OCI-LY1 (cell line): ENCODE results near the gene RAB7B.

Source experiments
- H2AFZ ChIP-seq: fragments of 200-600 bp; sonication (generic), shearing (Covaris generic); 2 replicates; pipeline ENCODE4 v1.6.0; 2014; ENCODE audit warnings: antibody characterized with exemption, mild to moderate bottlenecking, low read length
- H3F3A ChIP-seq: fragments of 200-600 bp; sonication (generic), shearing (Covaris generic); 2 replicates; pipeline ENCODE4 v1.6.0; 2014; ENCODE audit warnings: mild to moderate bottlenecking, antibody characterized with exemption, low read length, moderate library complexity; ENCODE audit not compliant: insufficient read depth
- H3K27ac ChIP-seq: fragments of 200-600 bp; sonication (generic); 2 replicates; pipeline ENCODE4 v1.5.1; 2014; ENCODE audit warnings: low read length, mixed run types, mild to moderate bottlenecking, low read depth; ENCODE audit not compliant: poor library complexity, severe bottlenecking
- H3K27me3 ChIP-seq: fragments of 200-600 bp; sonication (generic); 2 replicates; pipeline ENCODE4 v1.6.0; 2014; ENCODE audit warnings: antibody characterized with exemption, mild to moderate bottlenecking, low read length, moderate library complexity; ENCODE audit not compliant: insufficient read depth
- H3K36me3 ChIP-seq: fragments of 200-600 bp; sonication (generic); 2 replicates; pipeline ENCODE4 v1.6.1; 2014; ENCODE audit warnings: mild to moderate bottlenecking, antibody characterized with exemption, low read length, moderate library complexity, mixed read lengths; ENCODE audit not compliant: insufficient read depth
- H3K4me1 ChIP-seq: fragments of 200-600 bp; sonication (generic); 2 replicates; pipeline ENCODE4 v1.5.1; 2014; ENCODE audit warnings: mild to moderate bottlenecking, low read length, moderate library complexity; ENCODE audit not compliant: insufficient read depth, severe bottlenecking
- H3K4me2 ChIP-seq: fragments of 200-600 bp; sonication (generic), shearing (Covaris generic); 2 replicates; pipeline ENCODE4 v1.6.1; 2014; ENCODE audit warnings: low read length
- H3K4me3 ChIP-seq: fragments of 200-600 bp; sonication (generic); 2 replicates; pipeline ENCODE4 v1.5.1; 2014; ENCODE audit warnings: low read length, low read depth, mild to moderate bottlenecking, mixed read lengths; ENCODE audit not compliant: poor library complexity, severe bottlenecking
- H3K79me2 ChIP-seq: fragments of 200-600 bp; shearing (Covaris generic); 2 replicates; pipeline ENCODE4 v1.6.1; 2016; ENCODE audit warnings: mixed run types, low read length, mixed read lengths; ENCODE audit not compliant: insufficient read depth
- H3K9ac ChIP-seq: fragments of 200-600 bp; sonication (generic), shearing (Covaris generic); 2 replicates; pipeline ENCODE4 v1.6.1; 2014; ENCODE audit warnings: mild to moderate bottlenecking, low read length, mixed read lengths
- H3K9me2 ChIP-seq: fragments of 200-600 bp; sonication (generic), shearing (Covaris generic); 2 replicates; pipeline ENCODE4 v1.6.1; 2014; ENCODE audit warnings: low read depth, mild to moderate bottlenecking, low read length, mixed read lengths
- H3K9me3 ChIP-seq: fragments of 200-600 bp; shearing (Covaris generic); 2 replicates; pipeline ENCODE4 v1.6.1; 2014; ENCODE audit warnings: low read length, mixed read lengths
- H4K20me1 ChIP-seq: fragments of 200-600 bp; sonication (generic), shearing (Covaris generic); 2 replicates; pipeline ENCODE4 v1.6.0; 2016; ENCODE audit warnings: mild to moderate bottlenecking, low read length; ENCODE audit not compliant: insufficient read depth
- CTCF ChIP-seq: fragments of 200-600 bp; sonication (generic), shearing (Covaris generic); IDR thresholded peaks from 2 replicates; pipeline ENCODE4 v1.5.1; 2017; ENCODE audit warnings: mild to moderate bottlenecking, antibody characterized with exemption, low read length, moderate library complexity, mixed read lengths
- EZH2 ChIP-seq: fragments of 200-600 bp; sonication (generic), shearing (Covaris generic); IDR thresholded peaks from 2 replicates; pipeline ENCODE4 v1.8.0; 2017; ENCODE audit warnings: borderline replicate concordance, mixed run types, mild to moderate bottlenecking, antibody characterized with exemption, low read length, moderate library complexity, mixed read lengths

RAB7B gene

GRCh38 chr1:206003854-206004800 lies 932 bp upstream of the RAB7B start:
- no peak overlapping the region for H3K9ac ChIP-seq
- TF ChIP-seq CTCF, result no peak
- TF ChIP-seq EZH2, result no peak
- no peaks in the 10 kb centered on the region for H3K4me1 ChIP-seq
- H3F3A ChIP-seq, result no peaks in the 10 kb centered on the region
- H3K4me3 ChIP-seq, result no peak overlapping the region
- no peaks in the 10 kb centered on the region for H4K20me1 ChIP-seq
- H3K79me2 ChIP-seq, result no peaks in the 10 kb centered on the region
- H2AFZ ChIP-seq, result no peak overlapping the region
- no peaks in the 10 kb centered on the region for H3K9me3 ChIP-seq
- H3K27me3 ChIP-seq, result no peaks in the 10 kb centered on the region; the same call in 1 of the 2 replicates
- no peaks in the 10 kb centered on the region for H3K36me3 ChIP-seq
- no peak overlapping the region for H3K27ac ChIP-seq
- no peak overlapping the region for H3K4me2 ChIP-seq
- H3K9me2 ChIP-seq, result no peaks in the 10 kb centered on the region

- H3K9ac ChIP-seq, result no peak overlapping the region
- H4K20me1 ChIP-seq, result no peaks in the 10 kb centered on the region
- no peaks in the 10 kb centered on the region for H3F3A ChIP-seq
- no peaks in the 10 kb centered on the region for H3K79me2 ChIP-seq
- no peaks in the 10 kb centered on the region for H3K4me1 ChIP-seq
- no peak overlapping the region for H3K4me3 ChIP-seq
- H3K27ac ChIP-seq, result no peak overlapping the region
- H3K9me3 ChIP-seq, result no peaks in the 10 kb centered on the region
- TF ChIP-seq EZH2 (no peak), CTCF (no peak)
- peaks cover 4% of the 10 kb centered on the region; the same call in 1 of the 2 replicates for H3K27me3 ChIP-seq
- no peaks in the 10 kb centered on the region for H3K9me2 ChIP-seq
- no peak overlapping the region for H3K4me2 ChIP-seq
- H2AFZ ChIP-seq, result no peak overlapping the region
- H3K36me3 ChIP-seq, result no peaks in the 10 kb centered on the region
Measured at GRCh38 chr1:206002160-206002559, 1.0 kb downstream of the RAB7B start.

- no peaks in the 10 kb centered on the region for H3K9me3 ChIP-seq
- H4K20me1 ChIP-seq, result no peaks in the 10 kb centered on the region
- H3K4me3 ChIP-seq, result no peak overlapping the region
- H3F3A ChIP-seq, result no peaks in the 10 kb centered on the region
- H3K4me2 ChIP-seq, result no peak overlapping the region
- no peaks in the 10 kb centered on the region for H3K9me2 ChIP-seq
- no peaks in the 10 kb centered on the region for H3K79me2 ChIP-seq
- no peak overlapping the region for H3K9ac ChIP-seq
- no peaks in the 10 kb centered on the region for H3K4me1 ChIP-seq
- no peak overlapping the region for H2AFZ ChIP-seq
- H3K36me3 ChIP-seq, result no peaks in the 10 kb centered on the region
- TF ChIP-seq CTCF, result no peak
- TF ChIP-seq EZH2, result no peak
- H3K27ac ChIP-seq, result no peak overlapping the region
- peaks cover 4% of the 10 kb centered on the region; the same call in 1 of the 2 replicates for H3K27me3 ChIP-seq
Measured at GRCh38 chr1:206001476-206001888, 1.7 kb downstream of the RAB7B start.
